Measurements from ENCODE around the gene CELF2. TPM values are rescaled to one million over a fixed set of nuclear protein-coding genes. Genes with fewer than 3 reads are reported as not detected.

The CELF2 gene
- total RNA-seq (2014; rRNA removed; shearing (Covaris generic)) = not detected in 2 replicates

DNA sequence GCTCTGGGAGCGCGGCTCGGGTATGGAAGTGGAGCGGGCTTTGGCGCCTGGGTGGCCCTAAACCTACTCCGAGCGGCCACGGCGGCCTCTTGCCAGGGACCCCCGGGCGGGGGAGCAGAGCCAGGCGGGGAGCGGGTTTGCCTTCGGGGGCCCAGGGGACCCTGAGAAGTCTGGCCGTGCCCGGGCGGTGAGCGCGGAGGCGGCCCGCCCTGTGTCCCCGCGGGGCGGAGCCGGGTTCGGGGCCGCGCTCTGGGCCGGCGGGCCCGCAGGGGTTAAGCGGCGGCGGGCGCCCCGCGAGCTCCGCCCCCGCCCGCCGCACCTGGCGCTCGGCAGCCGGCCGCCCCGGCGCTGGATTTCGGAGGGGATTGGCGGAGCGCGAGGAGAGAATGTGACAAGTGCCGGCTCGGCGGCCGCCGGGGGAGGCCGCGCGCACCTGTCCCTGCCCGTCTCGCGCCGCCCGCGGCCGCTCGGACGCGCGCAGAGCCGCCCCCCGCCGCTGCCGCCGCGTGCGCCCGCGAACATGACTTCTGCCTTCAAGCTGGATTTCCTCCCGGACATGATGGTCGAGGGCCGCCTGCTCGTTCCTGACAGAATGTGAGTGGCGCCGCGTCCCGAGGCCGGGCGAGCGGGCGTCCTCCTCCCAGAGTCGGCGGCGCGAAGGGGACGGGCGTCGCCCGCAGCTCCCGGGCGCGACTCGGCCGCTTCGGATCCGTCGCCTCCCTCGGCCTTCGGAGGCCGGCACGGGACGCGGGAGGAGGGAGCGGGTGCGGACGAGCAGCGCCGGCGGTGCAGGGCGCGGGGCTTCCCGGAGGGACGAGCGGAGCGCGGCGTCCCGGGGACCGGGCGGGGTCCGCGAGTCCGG lies at the start of gene CELF2:
CELF2 (plus strand) TSS at position 303 of the 862 bp plus-strand sequence; CDS start at position 521, 218 bp downstream.
- Histone ChIP-seq H3K36me3 (no peaks in the 10 kb centered on the region), H3K4me3 (no peak within 1 kb of the TSS), H3K27ac (no peak within 1 kb of the TSS), H3K27me3 (replicated peaks) (peaks cover 51% of the 10 kb centered on the region), H3K4me1 (replicated peaks) (peaks cover 3% of the 10 kb centered on the region; the same call in 1 of the 2 replicates), H3K9me3 (replicated peaks) (peaks cover 4% of the 10 kb centered on the region; the same call in 1 of the 2 replicates)
- no peak for DNase-seq (ENCODE audit: low read depth in 1 of 2, low spot score in 2 of 2)

DNA sequence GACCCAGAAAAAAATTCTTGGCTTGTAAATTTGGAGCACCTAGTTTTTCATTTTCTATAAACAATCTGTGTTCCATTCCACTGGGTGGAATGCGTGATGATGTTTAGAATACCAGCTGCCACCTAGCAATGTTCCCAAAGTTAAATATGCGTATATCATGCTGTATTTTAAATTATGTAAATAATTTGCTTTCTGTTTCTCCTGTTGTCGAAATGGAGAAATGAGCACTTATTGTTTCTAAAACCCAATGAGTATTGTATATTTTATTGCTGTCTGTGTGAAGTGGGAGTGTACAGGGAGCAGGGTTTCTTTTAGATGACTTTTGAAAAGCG lies 49.4 kb upstream of the CELF2 start:
- Histone ChIP-seq H3K36me3 (no peaks in the 10 kb centered on the region), H3K27me3 (replicated peaks) (no peaks in the 10 kb centered on the region), H3K9me3 (replicated peaks) (no peaks in the 10 kb centered on the region), H3K4me1 (replicated peaks) (no peaks in the 10 kb centered on the region), H3K4me3 (no peak overlapping the region), H3K27ac (no peak overlapping the region)
- DNase-seq (ENCODE audit: low read depth in 1 of 2, low spot score in 2 of 2) = no peak

DNA sequence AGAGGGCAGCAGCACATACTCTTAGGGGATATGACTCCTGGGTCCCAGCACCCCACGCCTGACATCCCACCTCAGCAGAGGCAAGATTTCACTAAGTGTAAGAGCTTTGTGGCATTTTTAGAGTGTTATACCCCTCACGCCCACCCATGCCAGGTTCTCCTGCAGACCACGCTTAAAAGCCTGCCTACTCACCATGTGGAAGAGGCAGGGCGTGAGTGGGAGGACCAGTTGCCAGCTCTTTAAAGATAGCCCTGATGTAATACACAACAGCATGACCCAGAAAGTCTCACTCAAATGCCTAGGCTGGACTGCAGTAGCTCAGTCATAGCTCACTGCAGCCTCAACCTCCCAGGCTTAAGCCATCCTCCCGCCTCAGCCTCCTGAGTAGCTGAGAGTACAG lies 44.4 kb upstream of the CELF2 start:
- H3K9me3 ChIP-seq (replicated peaks) = no peaks in the 10 kb centered on the region
- no peaks in the 10 kb centered on the region for H3K27me3 ChIP-seq (replicated peaks)
- H3K27ac ChIP-seq = no peak overlapping the region
- DNase-seq (ENCODE audit: low read depth in 1 of 2, low spot score in 2 of 2) = no peak
- no peaks in the 10 kb centered on the region for H3K4me1 ChIP-seq (replicated peaks)
- no peaks in the 10 kb centered on the region for H3K36me3 ChIP-seq
- no peak overlapping the region for H3K4me3 ChIP-seq

DNA sequence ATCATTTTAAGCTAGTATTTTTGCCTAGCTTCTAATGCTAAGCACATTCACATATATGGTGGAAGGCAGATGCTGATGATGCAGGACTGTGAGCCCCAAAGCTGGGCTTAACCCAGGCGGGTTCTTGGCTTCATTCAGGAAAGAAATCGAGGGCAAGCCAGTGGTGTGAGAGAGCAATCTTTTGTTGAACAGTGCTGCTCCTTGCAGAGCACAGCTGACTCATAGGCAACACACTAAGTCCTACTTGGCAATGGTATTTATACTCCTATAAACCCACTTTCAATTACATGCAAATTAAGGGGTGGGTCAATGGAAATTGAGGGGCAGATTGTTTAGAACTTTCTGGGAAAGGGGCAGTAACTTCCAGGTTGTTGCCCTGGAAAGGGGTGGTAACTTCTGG lies 42.0 kb upstream of the CELF2 start:
- Histone ChIP-seq H3K4me3 (no peak overlapping the region), H3K4me1 (replicated peaks) (no peaks in the 10 kb centered on the region), H3K27me3 (replicated peaks) (no peaks in the 10 kb centered on the region), H3K27ac (no peak overlapping the region), H3K36me3 (no peaks in the 10 kb centered on the region), H3K9me3 (replicated peaks) (no peaks in the 10 kb centered on the region)
- no peak for DNase-seq (ENCODE audit: low read depth in 1 of 2, low spot score in 2 of 2)

DNA sequence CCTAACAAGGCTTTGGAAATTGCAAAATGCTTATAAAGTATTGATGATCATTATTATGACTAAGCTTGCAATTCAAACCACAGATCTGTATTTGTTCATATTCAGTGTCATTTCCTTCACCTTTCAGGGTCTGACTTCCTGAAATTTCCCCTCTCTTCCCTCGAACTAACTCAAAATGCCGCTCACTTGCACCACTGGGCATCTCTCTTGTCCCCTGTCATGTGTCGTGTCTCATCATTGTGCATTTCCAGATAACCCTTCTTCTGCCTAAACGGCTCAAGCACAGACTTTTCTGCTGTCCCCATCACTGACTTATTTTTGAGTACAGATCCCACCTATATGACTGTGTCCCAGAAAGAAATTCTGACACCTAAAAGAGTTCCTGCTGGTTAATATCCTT lies 41.0 kb upstream of the CELF2 start:
- H3K27me3 ChIP-seq (replicated peaks) = no peaks in the 10 kb centered on the region
- no peaks in the 10 kb centered on the region for H3K4me1 ChIP-seq (replicated peaks)
- H3K4me3 ChIP-seq = no peak overlapping the region
- no peak overlapping the region for H3K27ac ChIP-seq
- H3K36me3 ChIP-seq = no peaks in the 10 kb centered on the region
- no peaks in the 10 kb centered on the region for H3K9me3 ChIP-seq (replicated peaks)
- DNase-seq (ENCODE audit: low read depth in 1 of 2, low spot score in 2 of 2) = no peak

DNA sequence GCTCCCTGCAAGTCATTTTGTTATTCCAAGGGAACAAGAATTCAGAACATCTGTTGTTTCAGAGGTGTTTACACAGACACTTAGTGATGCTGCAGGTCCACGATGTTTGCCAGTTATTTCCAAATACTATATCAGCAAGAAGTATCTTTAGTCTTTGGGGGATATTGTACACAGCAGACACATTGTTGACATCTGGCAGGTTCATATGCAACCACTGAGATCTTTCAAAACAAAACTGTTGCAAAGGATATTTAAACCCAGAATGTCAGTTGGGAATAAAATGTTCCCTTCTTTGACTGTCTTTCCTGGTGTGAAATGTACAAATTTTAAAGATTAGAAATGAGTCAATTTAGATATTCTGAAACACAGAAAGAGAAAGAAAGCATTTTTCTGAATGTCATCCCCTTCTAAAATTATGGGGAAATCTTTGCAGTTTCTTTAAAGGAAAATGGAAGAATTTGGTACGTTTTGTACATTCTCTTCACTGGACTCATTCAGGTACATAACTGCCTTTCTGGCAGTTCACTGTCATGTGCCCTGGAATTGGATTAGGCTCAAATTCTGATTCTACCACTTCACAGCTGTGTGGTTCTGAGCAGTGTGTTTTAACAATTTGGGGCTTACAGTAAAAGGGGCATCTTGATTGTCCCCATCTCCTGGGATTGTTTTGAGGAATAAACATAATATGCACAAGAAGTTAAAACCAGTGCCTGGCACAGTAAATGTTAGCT lies 40.3 kb upstream of the CELF2 start:
- DNase-seq (ENCODE audit: low read depth in 1 of 2, low spot score in 2 of 2) = no peak
- Histone ChIP-seq H3K4me1 (replicated peaks) (no peaks in the 10 kb centered on the region), H3K27me3 (replicated peaks) (no peaks in the 10 kb centered on the region), H3K36me3 (no peaks in the 10 kb centered on the region), H3K9me3 (replicated peaks) (no peaks in the 10 kb centered on the region), H3K27ac (no peak overlapping the region), H3K4me3 (no peak overlapping the region)

DNA sequence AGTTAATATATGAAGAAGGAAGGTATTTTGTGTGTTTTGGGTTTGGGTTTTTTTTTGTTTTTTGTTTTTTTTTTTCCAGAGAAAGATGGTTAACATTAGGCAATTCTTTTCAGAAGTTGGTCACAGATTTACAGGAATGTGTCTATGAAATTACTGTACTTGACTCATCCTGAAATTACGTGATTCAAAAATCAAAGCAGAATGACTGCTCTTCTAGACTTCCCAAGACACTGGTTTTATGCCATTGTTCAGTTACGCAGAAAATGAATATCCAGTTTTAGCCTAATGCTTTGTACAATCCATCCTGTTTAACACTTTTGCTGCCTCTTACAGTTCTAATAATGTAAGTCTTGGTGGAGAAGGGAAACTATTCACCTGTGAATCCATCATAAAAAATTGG lies 39.7 kb upstream of the CELF2 start:
- H3K9me3 ChIP-seq (replicated peaks) = no peaks in the 10 kb centered on the region
- H3K36me3 ChIP-seq = no peaks in the 10 kb centered on the region
- H3K27me3 ChIP-seq (replicated peaks) = no peaks in the 10 kb centered on the region
- H3K27ac ChIP-seq = no peak overlapping the region
- H3K4me3 ChIP-seq = no peak overlapping the region
- no peak for DNase-seq (ENCODE audit: low read depth in 1 of 2, low spot score in 2 of 2)
- no peaks in the 10 kb centered on the region for H3K4me1 ChIP-seq (replicated peaks)

DNA sequence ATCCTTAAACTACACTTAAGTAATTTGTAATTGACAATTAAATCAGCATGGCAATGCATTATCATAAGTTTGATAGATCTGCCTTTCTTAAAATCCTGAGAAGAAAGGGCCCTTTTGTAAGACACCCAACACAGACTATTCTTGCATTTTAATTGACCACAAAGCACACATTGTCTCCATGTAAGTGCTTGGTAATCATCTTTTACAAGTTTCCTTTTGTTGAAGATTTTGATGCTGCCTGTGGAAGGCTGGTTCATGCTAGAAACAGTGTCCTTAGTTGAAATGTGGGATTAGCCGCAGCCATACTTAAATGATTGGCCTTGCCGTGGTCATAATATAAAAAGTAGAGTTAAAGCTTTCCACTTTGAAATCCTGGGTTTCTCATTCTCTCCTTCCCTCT lies 32.3 kb upstream of the CELF2 start:
- Histone ChIP-seq H3K27ac (no peak overlapping the region), H3K27me3 (replicated peaks) (no peaks in the 10 kb centered on the region), H3K9me3 (replicated peaks) (no peaks in the 10 kb centered on the region), H3K36me3 (no peaks in the 10 kb centered on the region), H3K4me3 (no peak overlapping the region), H3K4me1 (replicated peaks) (no peaks in the 10 kb centered on the region)
- DNase-seq (ENCODE audit: low read depth in 1 of 2, low spot score in 2 of 2) = no peak

DNA sequence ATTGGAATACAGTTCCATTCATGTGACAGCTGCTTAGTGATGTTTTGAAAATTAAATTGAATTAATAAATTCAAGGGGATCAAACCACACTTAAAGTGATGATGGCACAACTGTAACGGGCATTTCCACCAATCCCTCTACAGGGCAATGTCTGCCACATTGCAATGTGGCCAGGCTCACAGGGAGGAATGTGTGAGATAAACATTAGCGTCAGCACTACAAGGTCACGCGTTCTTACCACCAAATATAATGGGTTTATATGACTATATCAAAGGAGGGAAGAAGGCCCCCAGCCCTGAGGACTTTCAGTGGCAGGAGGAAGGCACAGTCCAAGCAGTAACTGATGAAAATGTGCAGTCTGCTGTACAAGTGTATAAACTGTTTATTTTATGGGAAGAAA lies 31.1 kb upstream of the CELF2 start:
- Histone ChIP-seq H3K9me3 (replicated peaks) (no peaks in the 10 kb centered on the region), H3K27me3 (replicated peaks) (no peaks in the 10 kb centered on the region), H3K36me3 (no peaks in the 10 kb centered on the region), H3K27ac (no peak overlapping the region), H3K4me3 (no peak overlapping the region), H3K4me1 (replicated peaks) (no peaks in the 10 kb centered on the region)
- no peak for DNase-seq (ENCODE audit: low read depth in 1 of 2, low spot score in 2 of 2)

DNA sequence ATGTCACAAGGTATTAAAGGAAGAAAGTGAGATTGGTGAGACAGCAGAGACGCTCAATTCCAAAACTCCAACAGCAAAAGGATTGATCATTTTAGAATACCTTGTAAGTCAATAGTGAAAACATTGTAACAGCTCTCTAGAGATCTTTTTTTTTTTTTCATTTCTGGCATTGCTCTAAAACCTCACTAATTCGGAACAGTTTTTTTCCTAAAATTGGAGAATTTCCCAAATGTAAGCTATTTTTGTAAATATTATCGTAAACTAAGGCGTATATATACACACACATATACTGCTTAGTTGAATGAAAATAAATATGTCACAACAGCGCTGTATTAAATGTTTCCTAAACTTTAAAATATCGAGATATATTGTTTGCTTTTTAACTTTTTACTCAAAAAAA lies 30.6 kb upstream of the CELF2 start:
- H3K36me3 ChIP-seq = no peaks in the 10 kb centered on the region
- H3K27ac ChIP-seq = no peak overlapping the region
- H3K9me3 ChIP-seq (replicated peaks) = no peaks in the 10 kb centered on the region
- H3K4me1 ChIP-seq (replicated peaks) = no peaks in the 10 kb centered on the region
- no peak overlapping the region for H3K4me3 ChIP-seq
- no peaks in the 10 kb centered on the region for H3K27me3 ChIP-seq (replicated peaks)
- no peak for DNase-seq (ENCODE audit: low read depth in 1 of 2, low spot score in 2 of 2)

DNA sequence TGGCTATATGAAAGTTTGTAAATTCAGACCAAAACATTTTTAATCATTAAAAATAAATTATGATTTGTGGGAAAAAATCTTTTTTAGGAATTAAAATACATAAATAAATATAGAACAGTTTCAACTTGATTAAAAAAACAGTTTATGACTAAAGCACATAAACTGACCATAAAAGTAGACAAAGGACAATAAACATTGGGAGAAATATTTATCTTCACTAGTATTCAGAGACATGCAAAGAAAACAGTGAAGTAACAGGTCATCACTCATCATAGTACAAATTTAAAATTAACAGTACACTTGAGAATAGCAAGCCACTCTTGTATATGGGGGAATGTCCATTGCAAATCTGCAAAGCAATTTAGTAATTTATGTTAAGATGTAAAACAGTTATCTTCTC lies 28.0 kb upstream of the CELF2 start:
- no peaks in the 10 kb centered on the region for H3K27me3 ChIP-seq (replicated peaks)
- H3K9me3 ChIP-seq (replicated peaks) = no peaks in the 10 kb centered on the region
- no peak overlapping the region for H3K27ac ChIP-seq
- H3K36me3 ChIP-seq = no peaks in the 10 kb centered on the region
- H3K4me1 ChIP-seq (replicated peaks) = no peaks in the 10 kb centered on the region
- DNase-seq (ENCODE audit: low read depth in 1 of 2, low spot score in 2 of 2) = no peak
- H3K4me3 ChIP-seq = no peak overlapping the region

DNA sequence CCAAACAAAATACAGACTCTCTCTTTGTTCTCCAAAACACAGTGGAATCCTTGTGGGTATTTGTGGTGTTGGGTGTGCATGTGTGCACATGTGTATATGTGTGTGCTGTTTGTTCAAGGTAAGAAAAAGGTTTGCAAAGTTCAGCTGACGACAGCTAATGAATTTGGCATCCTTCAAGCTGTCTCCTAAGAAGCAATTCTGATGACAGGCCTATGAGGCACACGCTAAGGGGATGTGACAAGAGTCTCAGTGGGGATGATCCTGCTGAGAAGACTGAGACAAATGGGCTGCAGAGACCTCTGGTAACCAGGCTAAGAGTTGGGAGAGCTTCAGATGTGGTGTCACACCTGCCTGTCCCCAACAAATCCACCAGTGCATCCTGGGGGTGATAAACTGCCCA lies 26.5 kb upstream of the CELF2 start:
- no peaks in the 10 kb centered on the region for H3K9me3 ChIP-seq (replicated peaks)
- H3K27ac ChIP-seq = no peak overlapping the region
- no peaks in the 10 kb centered on the region for H3K4me1 ChIP-seq (replicated peaks)
- H3K4me3 ChIP-seq = no peak overlapping the region
- no peak for DNase-seq (ENCODE audit: low read depth in 1 of 2, low spot score in 2 of 2)
- H3K27me3 ChIP-seq (replicated peaks) = no peaks in the 10 kb centered on the region
- no peaks in the 10 kb centered on the region for H3K36me3 ChIP-seq

DNA sequence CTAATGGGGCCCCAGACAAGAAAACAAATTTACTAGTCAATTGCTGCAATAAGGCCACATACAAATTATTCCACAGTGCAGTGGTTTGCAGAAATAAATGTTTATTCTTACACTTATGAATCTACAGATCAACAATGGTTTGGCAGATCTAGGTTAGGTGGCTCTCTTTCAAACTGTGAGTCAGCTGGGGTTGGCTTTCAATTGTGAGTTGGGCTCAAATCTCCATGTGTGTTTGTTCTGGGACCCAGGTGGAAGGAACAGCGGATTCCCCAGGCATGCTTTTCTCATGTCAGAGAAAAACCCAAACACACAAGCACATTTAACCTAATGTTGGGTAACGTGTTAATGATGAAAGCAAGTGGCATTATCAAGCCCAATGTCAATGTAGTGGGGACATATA lies 25.6 kb upstream of the CELF2 start:
- Histone ChIP-seq H3K36me3 (no peaks in the 10 kb centered on the region), H3K27me3 (replicated peaks) (no peaks in the 10 kb centered on the region), H3K27ac (no peak overlapping the region), H3K4me1 (replicated peaks) (no peaks in the 10 kb centered on the region), H3K4me3 (no peak overlapping the region), H3K9me3 (replicated peaks) (no peaks in the 10 kb centered on the region)
- DNase-seq (ENCODE audit: low read depth in 1 of 2, low spot score in 2 of 2) = no peak

DNA sequence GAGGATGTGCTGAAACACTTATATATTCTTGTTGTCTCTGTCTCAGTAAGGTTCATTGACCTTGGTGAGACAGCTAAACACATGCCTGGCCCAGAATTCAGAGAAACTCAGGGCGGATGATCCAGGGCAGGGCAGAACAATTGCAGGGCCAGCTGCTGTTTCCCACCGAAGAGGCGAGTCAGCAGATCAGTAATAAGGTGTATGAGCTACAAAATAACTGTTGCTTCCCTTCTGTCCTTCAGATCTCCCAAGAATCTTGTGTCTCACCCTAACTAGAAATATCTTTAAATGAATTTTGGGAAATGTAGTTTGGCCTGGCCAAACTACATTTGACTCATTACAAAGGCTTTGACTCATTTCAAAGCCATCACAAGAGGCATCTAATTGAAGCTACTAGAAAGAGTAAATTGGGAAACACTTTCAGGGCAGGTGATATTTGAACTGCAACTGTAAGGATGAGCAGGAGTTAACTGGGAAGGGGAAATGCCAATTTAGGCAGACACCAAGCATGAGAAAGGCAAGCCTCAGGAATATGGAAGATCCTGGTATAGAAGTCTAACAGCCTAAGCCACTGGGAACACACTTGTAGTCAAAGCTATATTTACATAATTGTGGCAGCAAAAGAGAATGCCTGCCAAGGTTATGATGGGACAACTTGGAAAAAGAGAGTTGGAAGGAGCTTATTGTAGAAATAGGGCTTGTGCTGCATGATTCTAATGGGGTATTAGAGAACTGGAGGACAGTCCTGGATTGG lies 24.5 kb upstream of the CELF2 start:
- H3K4me3 ChIP-seq = no peak overlapping the region
- H3K27ac ChIP-seq = no peak overlapping the region
- H3K36me3 ChIP-seq = no peaks in the 10 kb centered on the region
- no peak for DNase-seq (ENCODE audit: low read depth in 1 of 2, low spot score in 2 of 2)
- no peaks in the 10 kb centered on the region for H3K27me3 ChIP-seq (replicated peaks)
- no peaks in the 10 kb centered on the region for H3K9me3 ChIP-seq (replicated peaks)
- H3K4me1 ChIP-seq (replicated peaks) = no peaks in the 10 kb centered on the region
